Spleen (tissue), 3 donors: ENCODE data around the gene PDE2A.

Experiments
- POLR2A ChIP-seq, 3 donors: fragments of 450-650 bp; IDR thresholded peaks; one replicate each; pipeline ENCODE4 v1.5.1; 2017; ENCODE audit warnings: antibody characterized with exemption in 3 of 3, mild to moderate bottlenecking in 1 of 3
- POLR2AphosphoS5 ChIP-seq, 3 donors: sonication (generic); formaldehyde crosslinking; IDR thresholded peaks; one replicate each; pipeline ENCODE4 v1.5.1; 2017; ENCODE audit warnings: antibody characterized with exemption in 3 of 3

GRCh38 chr11:72637926-72638325 is 36.3 kb downstream of the PDE2A start:
- TF ChIP-seq POLR2AphosphoS5 (IDR thresholded peaks at IDR 0.05), result peak in 2 of 3 donors; percentile 11 to 23
- TF ChIP-seq POLR2A (IDR thresholded peaks at IDR 0.05), result no peak
